Neural progenitor cell (in vitro differentiated cells): ENCODE measurements around the gene RPN2.

ENCODE experiments used
- EZH2 ChIP-seq: fragments of 200-600 bp; sonication (generic); IDR thresholded peaks from 2 replicates; pipeline ENCODE4 v1.6.1; 2017; ENCODE audit warnings: antibody characterized with exemption, mild to moderate bottlenecking, moderate library complexity
- EZH2phosphoT487 ChIP-seq: fragments of 200-600 bp; sonication (generic); IDR thresholded peaks from 2 replicates; pipeline ENCODE4 v1.6.1; 2017; ENCODE audit warnings: antibody characterized with exemption
- TF ChIP-seq, protein P1 (sequence below): fragments of 200-600 bp; sonication (generic); IDR thresholded peaks from 2 replicates; pipeline ENCODE4 v1.5.1; 2017; ENCODE audit warnings: antibody characterized with exemption, mild to moderate bottlenecking

DNA sequence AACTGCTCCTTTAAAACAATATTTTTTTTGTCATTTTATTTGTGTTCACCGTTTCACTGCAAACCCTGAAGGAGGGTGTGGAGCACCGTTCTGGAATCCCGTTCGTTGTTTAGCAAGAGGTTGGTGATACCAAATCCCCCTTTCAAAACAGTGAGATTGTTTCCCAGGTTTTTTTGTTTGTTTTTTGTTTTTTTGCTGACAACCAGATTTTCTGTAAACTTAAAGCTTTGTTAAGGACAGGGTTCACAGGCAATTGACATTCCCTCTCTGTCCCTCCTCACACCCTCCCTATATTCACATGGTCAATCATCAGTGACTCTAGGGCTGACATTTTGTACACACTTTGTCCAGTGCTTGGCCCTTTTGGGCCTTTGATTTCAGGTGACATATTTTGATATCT, 21.2 kb downstream of the RPN2 start:
- TF ChIP-seq, protein P1, sequence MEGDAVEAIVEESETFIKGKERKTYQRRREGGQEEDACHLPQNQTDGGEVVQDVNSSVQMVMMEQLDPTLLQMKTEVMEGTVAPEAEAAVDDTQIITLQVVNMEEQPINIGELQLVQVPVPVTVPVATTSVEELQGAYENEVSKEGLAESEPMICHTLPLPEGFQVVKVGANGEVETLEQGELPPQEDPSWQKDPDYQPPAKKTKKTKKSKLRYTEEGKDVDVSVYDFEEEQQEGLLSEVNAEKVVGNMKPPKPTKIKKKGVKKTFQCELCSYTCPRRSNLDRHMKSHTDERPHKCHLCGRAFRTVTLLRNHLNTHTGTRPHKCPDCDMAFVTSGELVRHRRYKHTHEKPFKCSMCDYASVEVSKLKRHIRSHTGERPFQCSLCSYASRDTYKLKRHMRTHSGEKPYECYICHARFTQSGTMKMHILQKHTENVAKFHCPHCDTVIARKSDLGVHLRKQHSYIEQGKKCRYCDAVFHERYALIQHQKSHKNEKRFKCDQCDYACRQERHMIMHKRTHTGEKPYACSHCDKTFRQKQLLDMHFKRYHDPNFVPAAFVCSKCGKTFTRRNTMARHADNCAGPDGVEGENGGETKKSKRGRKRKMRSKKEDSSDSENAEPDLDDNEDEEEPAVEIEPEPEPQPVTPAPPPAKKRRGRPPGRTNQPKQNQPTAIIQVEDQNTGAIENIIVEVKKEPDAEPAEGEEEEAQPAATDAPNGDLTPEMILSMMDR: no peak
- no peak for TF ChIP-seq EZH2phosphoT487
- TF ChIP-seq EZH2: no peak
